Progenitor cell of endocrine pancreas (in vitro differentiated cells): ENCODE data around the gene ANKS6. TPM values are rescaled to one million over a fixed set of nuclear protein-coding genes. Genes with fewer than 3 reads are reported as not detected.

ENCODE experiments used
- DNase-seq: peaks from one replicate; pipeline ENCODE4 v3.0.0; 2021; ENCODE audit warnings: low spot score; ENCODE audit not compliant: unreplicated experiment
- H3K27ac Mint-ChIP-seq: 2 replicates; pipeline ENCODE4 v1.8.0; 2021; ENCODE audit warnings: mild to moderate bottlenecking, moderate library complexity, mixed read lengths
- H3K27me3 Mint-ChIP-seq: 2 replicates; pipeline ENCODE4 v1.8.0; 2021; ENCODE audit warnings: mixed read lengths
- H3K36me3 Mint-ChIP-seq: 2 replicates; pipeline ENCODE4 v1.8.0; 2022; ENCODE audit warnings: mixed read lengths; ENCODE audit not compliant: insufficient read depth
- H3K4me1 Mint-ChIP-seq: 2 replicates; pipeline ENCODE4 v1.8.0; 2021; ENCODE audit warnings: low read depth, mixed read lengths
- H3K4me3 Mint-ChIP-seq: 2 replicates; pipeline ENCODE4 v1.8.0; 2021; ENCODE audit warnings: low read depth, mild to moderate bottlenecking, moderate library complexity, mixed read lengths
- H3K9me3 Mint-ChIP-seq: 2 replicates; pipeline ENCODE4 v1.8.0; 2021; ENCODE audit warnings: low read depth, mixed read lengths
- CTCF ChIP-seq: fragments of 200-600 bp; sonication (generic); IDR thresholded peaks from one replicate; pipeline ENCODE4 v1.5.0; 2021; ENCODE audit warnings: antibody characterized with exemption, mild to moderate bottlenecking; ENCODE audit not compliant: unreplicated experiment
- total RNA-seq: library from RNA; stranded (reverse); gene quantifications from 2 replicates; pipeline ENCODE4 v1.2.1, GENCODE V29; 2021

Gene ANKS6
- total RNA-seq, 1 donor from 2014 or later = 39.7 TPM

GRCh38 chr9:98778251-98778650 is 18.1 kb downstream of the ANKS6 start:
- Mint-ChIP-seq H3K27ac (peak overlapping the region; percentile 84), H3K27me3 (no peaks in the 10 kb centered on the region), H3K36me3 (peaks cover 18% of the 10 kb centered on the region), H3K9me3 (no peaks in the 10 kb centered on the region), H3K4me1 (peaks cover 28% of the 10 kb centered on the region), H3K4me3 (no peak overlapping the region)
- no peak for DNase-seq
- TF ChIP-seq CTCF = no peak

GRCh38 chr9:98777618-98778017 is 18.7 kb downstream of the ANKS6 start:
- Mint-ChIP-seq H3K4me1 (peaks cover 27% of the 10 kb centered on the region), H3K27ac (no peak overlapping the region), H3K4me3 (no peak overlapping the region), H3K27me3 (no peaks in the 10 kb centered on the region), H3K36me3 (peaks cover 21% of the 10 kb centered on the region), H3K9me3 (no peaks in the 10 kb centered on the region)
- no peak for DNase-seq
- TF ChIP-seq CTCF = no peak

- peaks cover 15% of the 10 kb centered on the region for H3K4me1 Mint-ChIP-seq
- peak; percentile 75 for TF ChIP-seq CTCF
- peak; percentile 33 for DNase-seq
- no peak overlapping the region for H3K27ac Mint-ChIP-seq
- no peaks in the 10 kb centered on the region for H3K9me3 Mint-ChIP-seq
- H3K4me3 Mint-ChIP-seq = no peak overlapping the region
- peaks cover 16% of the 10 kb centered on the region for H3K36me3 Mint-ChIP-seq
- H3K27me3 Mint-ChIP-seq = no peaks in the 10 kb centered on the region
These were observed 20.4 kb downstream of the ANKS6 start for GRCh38 chr9:98775831-98776441.

- H3K27ac Mint-ChIP-seq = no peak overlapping the region
- DNase-seq = no peak
- H3K4me1 Mint-ChIP-seq = peaks cover 10% of the 10 kb centered on the region
- H3K36me3 Mint-ChIP-seq = peaks cover 22% of the 10 kb centered on the region
- peak; percentile 47 for TF ChIP-seq CTCF
- H3K4me3 Mint-ChIP-seq = no peak overlapping the region
- no peaks in the 10 kb centered on the region for H3K27me3 Mint-ChIP-seq
- H3K9me3 Mint-ChIP-seq = no peaks in the 10 kb centered on the region
These were observed 21.6 kb downstream of the ANKS6 start for GRCh38 chr9:98774746-98775145.

GRCh38 chr9:98773721-98774120 is 22.6 kb downstream of the ANKS6 start:
- no peak for TF ChIP-seq CTCF
- peaks cover 4% of the 10 kb centered on the region for H3K4me1 Mint-ChIP-seq
- no peak overlapping the region for H3K4me3 Mint-ChIP-seq
- DNase-seq = no peak
- no peaks in the 10 kb centered on the region for H3K27me3 Mint-ChIP-seq
- H3K9me3 Mint-ChIP-seq = no peaks in the 10 kb centered on the region
- H3K27ac Mint-ChIP-seq = no peak overlapping the region
- peaks cover 22% of the 10 kb centered on the region for H3K36me3 Mint-ChIP-seq
